ENCODE results near the gene URI1.
"Not testable (repeated sequence)": the region's sequence is repeated elsewhere in the genome, so short reads cannot be mapped to it uniquely, and the experiment has no call there.

DNA sequence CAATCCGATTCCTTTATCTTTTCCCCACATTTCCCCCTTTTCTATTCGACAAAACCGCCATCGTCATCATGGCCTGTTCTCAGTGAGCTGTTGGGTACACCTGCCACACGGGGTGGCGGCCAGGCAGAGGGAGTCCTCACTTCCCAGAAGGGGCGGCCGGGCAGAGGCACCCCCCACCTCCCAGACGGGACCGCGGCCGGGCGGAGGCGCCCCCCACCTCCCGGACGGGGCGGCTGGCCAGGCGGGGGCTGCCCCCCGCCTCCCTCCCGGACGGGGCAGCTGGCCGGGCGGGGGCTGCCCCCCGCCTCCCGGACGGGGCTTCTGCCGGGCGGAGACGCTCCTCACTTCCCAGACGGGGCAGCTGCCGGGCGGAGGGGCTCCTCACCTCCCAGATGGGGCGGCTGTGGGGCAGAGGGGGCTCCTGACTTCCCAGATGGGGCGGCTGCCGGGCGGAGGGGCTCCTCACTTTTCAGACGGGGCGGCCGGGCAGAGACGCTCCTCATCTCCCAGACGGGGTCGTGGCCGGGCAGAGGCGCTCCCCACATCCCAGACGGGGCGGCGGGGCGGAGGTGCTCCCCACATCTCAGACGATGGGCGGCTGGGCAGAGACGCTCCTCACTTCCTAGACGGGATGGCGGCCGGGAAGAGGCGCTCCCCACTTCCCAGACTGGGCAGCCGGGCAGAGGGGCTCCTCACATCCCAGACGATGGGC is 6.9 kb downstream of the URI1 start:
- TF ChIP-seq, protein P1, sequence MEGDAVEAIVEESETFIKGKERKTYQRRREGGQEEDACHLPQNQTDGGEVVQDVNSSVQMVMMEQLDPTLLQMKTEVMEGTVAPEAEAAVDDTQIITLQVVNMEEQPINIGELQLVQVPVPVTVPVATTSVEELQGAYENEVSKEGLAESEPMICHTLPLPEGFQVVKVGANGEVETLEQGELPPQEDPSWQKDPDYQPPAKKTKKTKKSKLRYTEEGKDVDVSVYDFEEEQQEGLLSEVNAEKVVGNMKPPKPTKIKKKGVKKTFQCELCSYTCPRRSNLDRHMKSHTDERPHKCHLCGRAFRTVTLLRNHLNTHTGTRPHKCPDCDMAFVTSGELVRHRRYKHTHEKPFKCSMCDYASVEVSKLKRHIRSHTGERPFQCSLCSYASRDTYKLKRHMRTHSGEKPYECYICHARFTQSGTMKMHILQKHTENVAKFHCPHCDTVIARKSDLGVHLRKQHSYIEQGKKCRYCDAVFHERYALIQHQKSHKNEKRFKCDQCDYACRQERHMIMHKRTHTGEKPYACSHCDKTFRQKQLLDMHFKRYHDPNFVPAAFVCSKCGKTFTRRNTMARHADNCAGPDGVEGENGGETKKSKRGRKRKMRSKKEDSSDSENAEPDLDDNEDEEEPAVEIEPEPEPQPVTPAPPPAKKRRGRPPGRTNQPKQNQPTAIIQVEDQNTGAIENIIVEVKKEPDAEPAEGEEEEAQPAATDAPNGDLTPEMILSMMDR (IDR thresholded peaks at IDR 0.05) = not testable (repeated sequence)
- TF ChIP-seq POLR2A (IDR thresholded peaks at IDR 0.05) = not testable (repeated sequence)
